Measurements from ENCODE around the gene GFAP. TPM values are rescaled to one million over a fixed set of nuclear protein-coding genes. Genes with fewer than 3 reads are reported as not detected.

The GFAP gene
- polyA plus RNA-seq, 1 of the 3 experiments (the other 2 are of a cell fraction) = 0.48 TPM

GRCh38 chr17:44875761-44876160, 39.5 kb downstream of the GFAP start:
- Histone ChIP-seq H3K9ac (no peak overlapping the region), H4K20me1 (ENCODE audit: insufficient read depth) (0 out of 2 replicates have a peak, but pooled peaks cover 5% of the 10 kb centered on the region), H3K4me2 (no peak overlapping the region), H3K36me3 (replicated peaks in 1 of 2; ENCODE audit: control insufficient read depth in 1 of 2, insufficient read depth in 2 of 2, low read length in 1 of 2) (peaks cover 58 to 64% of the 10 kb centered on the region in 2 experiments), H3K79me2 (ENCODE audit: insufficient read depth) (peaks cover 12% of the 10 kb centered on the region; the same call in 1 of the 2 replicates), H3K4me1 (ENCODE audit: control insufficient read depth in 1 of 2, insufficient read depth in 2 of 2, low read depth in 1 of 2, low read length in 1 of 2) (no peaks in the 10 kb centered on the region), H3K27ac (ENCODE audit: low read depth in 2 of 2, low read length in 1 of 2) (no peak overlapping the region), H2AFZ (ENCODE audit: low read depth) (no peak overlapping the region), H3K9me2 (no peaks in the 10 kb centered on the region), H3F3A (replicated peaks; ENCODE audit: insufficient read depth) (peaks cover 27% of the 10 kb centered on the region), H3K4me3 (ENCODE audit: low read depth in 2 of 2, low read length in 1 of 2) (no peak overlapping the region), H3K9me3 (no peaks in the 10 kb centered on the region), H3K27me3 (ENCODE audit: insufficient read depth) (no peaks in the 10 kb centered on the region)
- TF ChIP-seq RXRA (IDR thresholded peaks at IDR 0.05; ENCODE audit: borderline replicate concordance, low read depth) = no peak
- no peak for TF ChIP-seq REST (IDR thresholded peaks at IDR 0.05; ENCODE audit: low read depth, low read length)
- TF ChIP-seq FOSL2 (IDR thresholded peaks at IDR 0.05; ENCODE audit: borderline replicate concordance, low read depth) = no peak
- TF ChIP-seq ELF1 (IDR thresholded peaks at IDR 0.05) = no peak
- no peak for TF ChIP-seq USF1 (IDR thresholded peaks at IDR 0.05; ENCODE audit: borderline replicate concordance, low read depth)
- no peak for TF ChIP-seq SMC3 (IDR thresholded peaks at IDR 0.05; ENCODE audit: low read depth, low read length)
- no peak for TF ChIP-seq YY1 (IDR thresholded peaks at IDR 0.05; ENCODE audit: low read depth)
- ChIA-PET CTCF (interaction anchor here (1.6 to 13.9 kb wide), 3 partner anchors 9 to 260 kb away, joined by 5 to 324 read pairs (median 117); partner anchors contain the start of gene ACBD4), POLR2A (no interaction called here)
- 92% methylated on average over 6 of the region's 6 CpGs for WGBS (ENCODE audit: low lambda C conversion rate)
- DNase-seq = no peak

- H3K27me3 ChIP-seq (ENCODE audit: insufficient read depth) = no peaks in the 10 kb centered on the region
- 0 out of 2 replicates have a peak, but pooled peaks cover 4% of the 10 kb centered on the region for H4K20me1 ChIP-seq (ENCODE audit: insufficient read depth)
- H3K4me2 ChIP-seq = no peak overlapping the region
- H3K4me1 ChIP-seq (ENCODE audit: control insufficient read depth in 1 of 2, insufficient read depth in 2 of 2, low read depth in 1 of 2, low read length in 1 of 2) = no peaks in the 10 kb centered on the region
- no peak for TF ChIP-seq CTCF (IDR thresholded peaks at IDR 0.05)
- TF ChIP-seq FOXM1 (IDR thresholded peaks at IDR 0.05; ENCODE audit: low read depth) = no peak
- no peak for TF ChIP-seq EP300 (IDR thresholded peaks at IDR 0.05; ENCODE audit: borderline replicate concordance in 1 of 2, low read depth in 1 of 2, low read length in 1 of 2)
- no peak for TF ChIP-seq USF2 (IDR thresholded peaks at IDR 0.05; ENCODE audit: borderline replicate concordance, low read depth, low read length)
- TF ChIP-seq MEF2A (IDR thresholded peaks at IDR 0.05; ENCODE audit: borderline replicate concordance, low read depth) = no peak
- TF ChIP-seq CHD2 (IDR thresholded peaks at IDR 0.05; ENCODE audit: low read length, partially characterized antibody) = no peak
- no peak for TF ChIP-seq RFX5 (IDR thresholded peaks at IDR 0.05; ENCODE audit: low read length)
- H3K9ac ChIP-seq = no peak overlapping the region
- CTCF ChIA-PET = interaction anchor here (0.9 to 13.9 kb wide), 3 partner anchors 6 to 96 kb away, joined by 3 to 324 read pairs (median 117); no protein-coding TSS in a partner anchor
- 82% methylated on average over 9 of the region's 9 CpGs for WGBS (ENCODE audit: low lambda C conversion rate)
- H3K27ac ChIP-seq (ENCODE audit: low read depth in 2 of 2, low read length in 1 of 2) = no peak overlapping the region
- POLR2A ChIA-PET = no interaction called here
- no peak overlapping the region for H3K4me3 ChIP-seq (ENCODE audit: low read depth in 2 of 2, low read length in 1 of 2)
- H2AFZ ChIP-seq (ENCODE audit: low read depth) = no peak overlapping the region
- H3K79me2 ChIP-seq (ENCODE audit: insufficient read depth) = no peaks in the 10 kb centered on the region; the same call in 1 of the 2 replicates
- H3K9me3 ChIP-seq = no peaks in the 10 kb centered on the region
- no peaks in the 10 kb centered on the region for H3K9me2 ChIP-seq
- H3F3A ChIP-seq (replicated peaks; ENCODE audit: insufficient read depth) = peaks cover 14% of the 10 kb centered on the region
- H3K36me3 ChIP-seq (replicated peaks in 1 of 2; ENCODE audit: control insufficient read depth in 1 of 2, insufficient read depth in 2 of 2, low read length in 1 of 2) = peaks cover 53 to 55% of the 10 kb centered on the region in 2 experiments
- no peak for DNase-seq
These were observed 43.0 kb downstream of the GFAP start for GRCh38 chr17:44872131-44872768.

Data from SK-N-SH (cell line).